Motor neuron (in vitro differentiated cells): ENCODE results near the gene PRKAR2B. TPM values are rescaled to one million over a fixed set of nuclear protein-coding genes. Genes with fewer than 3 reads are reported as not detected.
"Not testable (repeated sequence)": the region's sequence is repeated elsewhere in the genome, so short reads cannot be mapped to it uniquely, and the experiment has no call there.

Experiments used
- ATAC-seq, 8 experiments: fragments of 200-7000 bp; cut with Tn5 transposase; replicated peaks in 6 of 8; 2 replicates each; pipeline ENCODE4 v1.8.0; 2021; ENCODE audit warnings: mild to moderate bottlenecking in 8 of 8, moderate library complexity in 8 of 8
- H3K27ac ChIP-seq, 2 donors: fragments of 250-450 bp; sonication (Bioruptor Pico); 2 replicates each; pipeline ENCODE4 v1.9.0; 2021; ENCODE audit warnings: antibody characterized with exemption in 2 of 2, mild to moderate bottlenecking in 2 of 2, moderate library complexity in 1 of 2
- H3K4me1 ChIP-seq, 2 donors: fragments of 250-450 bp; sonication (Bioruptor Pico); replicated peaks in 1 of 2; 2 replicates each; pipeline ENCODE4 v1.6.1; 2021; ENCODE audit warnings: antibody characterized with exemption in 2 of 2, mild to moderate bottlenecking in 2 of 2, moderate library complexity in 1 of 2
- H3K4me3 ChIP-seq, 5 donors: fragments of 250-450 bp; sonication (Bioruptor Pico); 2 replicates each; pipeline ENCODE4 v1.9.0; 2021; ENCODE audit warnings: antibody characterized with exemption in 5 of 5, mild to moderate bottlenecking in 5 of 5, moderate library complexity in 4 of 5
- WGBS, 10 experiments: fragments of 450-650 bp; shearing (Covaris generic); methylation state at CpG; one replicate each; pipeline ENCODE4 v1.0.0; 2022; 5-methylcytosine and 5-hydroxymethylcytosine counted together
- in situ Hi-C, 9 experiments: fragments of 400-800 bp; cut with MboI; loops; one replicate each; pipeline ENCODE4 v1.15.0; 2021; ENCODE audit warnings: low sequenced_read_pairs in 9 of 9, low pct_unique_long_range_greater_than_20kb in 2 of 9; ENCODE audit not compliant: unreplicated experiment in 9 of 9
- total RNA-seq, 8 experiments: library from RNA; unstranded; fragments of 300-600 nt; gene quantifications; 2 replicates each; pipeline versions ENCODE4 v1.2.3 to v1.2.4, GENCODE V29; 2022

Gene PRKAR2B
- total RNA-seq, 8 experiments from 2014 or later = 17.7 to 43.8 (median 33.6) TPM

- Histone ChIP-seq H3K4me3 (no peak overlapping the region), H3K27ac (no peak overlapping the region), H3K4me1 (no peaks in the 10 kb centered on the region)
- ATAC-seq = no peak
- WGBS, 10 experiments = 75 to 100% (median 92%) methylated on average over 1 to 9 of the region's 11 CpGs
- in situ Hi-C loops = no loop called here
Observed at GRCh38 chr7:107079212-107079940, 34.9 kb downstream of the PRKAR2B start.

DNA sequence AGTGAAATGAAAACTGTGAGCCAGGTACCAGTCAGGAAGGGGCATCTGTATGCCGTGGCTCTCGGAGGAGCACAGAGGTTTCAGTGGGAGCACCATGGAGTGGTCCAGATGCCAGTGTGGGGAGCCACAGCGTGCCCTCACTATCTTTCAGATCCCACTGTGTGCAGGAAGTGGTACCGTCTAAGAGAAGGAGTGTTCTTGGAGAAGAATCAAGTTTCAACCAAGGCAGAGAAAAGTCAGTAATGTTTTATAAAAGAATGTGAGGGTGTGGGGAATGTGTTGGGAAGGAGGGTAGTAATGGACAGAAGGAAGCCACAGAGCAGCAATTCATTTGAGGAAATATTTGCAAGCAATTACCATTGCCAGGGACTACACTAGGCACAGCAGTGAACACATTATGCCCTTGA is 35.6 kb downstream of the PRKAR2B start:
- 60 to 100% (median 87%) methylated on average over 1 to 3 of the region's 4 CpGs; no CpG with 5 or more reads in 2 of the 10 experiments for WGBS, 10 experiments
- in situ Hi-C loops = no loop called here
- H3K4me1 ChIP-seq = no peaks in the 10 kb centered on the region
- H3K4me3 ChIP-seq = no peak overlapping the region
- peak in 6 of 8 experiments; percentile 31 to 94 (median 56) for ATAC-seq
- no peak overlapping the region for H3K27ac ChIP-seq

- WGBS, 10 experiments = 100% methylated on average over 1 to 2 of the region's 2 CpGs; no CpG with 5 or more reads in 3 of the 10 experiments
- Histone ChIP-seq H3K4me3 (no peak overlapping the region), H3K27ac (no peak overlapping the region), H3K4me1 (no peaks in the 10 kb centered on the region)
- ATAC-seq = peak in 1 of 8 experiments; percentile 24
- in situ Hi-C loops = no loop called here
Observed at GRCh38 chr7:107080533-107080932, 36.0 kb downstream of the PRKAR2B start.

DNA sequence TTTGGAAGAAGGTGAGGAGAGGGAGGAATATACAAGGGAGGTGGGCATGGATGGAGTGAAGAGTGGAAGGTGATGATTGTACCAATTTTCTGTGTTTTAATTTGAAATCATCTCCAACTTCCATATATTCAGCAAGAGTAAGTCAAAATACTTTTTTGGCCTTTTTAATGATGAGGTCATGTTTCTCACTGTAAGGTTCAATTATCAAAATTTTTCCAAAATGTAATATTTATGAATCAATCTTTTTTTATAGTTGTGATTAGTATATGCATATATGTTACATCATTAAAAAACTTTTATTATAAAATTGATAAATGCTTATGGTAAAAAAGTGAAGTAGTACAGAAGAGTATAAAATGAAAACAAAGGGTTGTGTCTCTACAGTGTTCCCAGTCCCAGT is 40.7 kb downstream of the PRKAR2B start:
- ATAC-seq = no peak
- in situ Hi-C loops = no loop called here

GRCh38 chr7:107089627-107090026 is 45.1 kb downstream of the PRKAR2B start:
- in situ Hi-C loops = no loop called here
- Histone ChIP-seq H3K4me3 (no peak overlapping the region), H3K4me1 (no peaks in the 10 kb centered on the region), H3K27ac (no peak overlapping the region)
- no peak for ATAC-seq

More for the DNA sequence above, 40.7 kb downstream of the PRKAR2B start:
- Histone ChIP-seq H3K27ac (no peak overlapping the region), H3K4me1 (no peaks in the 10 kb centered on the region), H3K4me3 (no peak overlapping the region)

GRCh38 chr7:107090457-107090856 is 46.0 kb downstream of the PRKAR2B start:
- H3K27ac ChIP-seq = no peak overlapping the region
- H3K4me3 ChIP-seq = no peak overlapping the region
- H3K4me1 ChIP-seq = no peaks in the 10 kb centered on the region
- peak in 2 of 8 experiments; percentile 50 to 54 for ATAC-seq
- WGBS, 10 experiments = 0 to 41% (median 20%) methylated on average over 1 to 2 of the region's 2 CpGs; no CpG with 5 or more reads in 4 of the 10 experiments
- in situ Hi-C loops = no loop called here

- in situ Hi-C loops = no loop called here
- H3K4me3 ChIP-seq = no peak overlapping the region
- WGBS, 10 experiments = 0 to 100% (median 80%) methylated on average over 1 to 2 of the region's 2 CpGs; no CpG with 5 or more reads in 1 of the 10 experiments
- H3K4me1 ChIP-seq = no peaks in the 10 kb centered on the region
- no peak overlapping the region for H3K27ac ChIP-seq
- ATAC-seq = peak in 3 of 8 experiments; percentile 14 to 39 (median 21)
Observed at GRCh38 chr7:107091306-107091705, 46.8 kb downstream of the PRKAR2B start.

- H3K27ac ChIP-seq, H3K4me3 ChIP-seq, H3K4me1 ChIP-seq, in situ Hi-C loops, ATAC-seq: not testable (repeated sequence)
- 100% methylated on average over 1 of the region's 5 CpGs; no CpG with 5 or more reads in 9 of the 10 experiments for WGBS, 10 experiments
Observed at GRCh38 chr7:107093671-107094070, 49.2 kb downstream of the PRKAR2B start.

DNA sequence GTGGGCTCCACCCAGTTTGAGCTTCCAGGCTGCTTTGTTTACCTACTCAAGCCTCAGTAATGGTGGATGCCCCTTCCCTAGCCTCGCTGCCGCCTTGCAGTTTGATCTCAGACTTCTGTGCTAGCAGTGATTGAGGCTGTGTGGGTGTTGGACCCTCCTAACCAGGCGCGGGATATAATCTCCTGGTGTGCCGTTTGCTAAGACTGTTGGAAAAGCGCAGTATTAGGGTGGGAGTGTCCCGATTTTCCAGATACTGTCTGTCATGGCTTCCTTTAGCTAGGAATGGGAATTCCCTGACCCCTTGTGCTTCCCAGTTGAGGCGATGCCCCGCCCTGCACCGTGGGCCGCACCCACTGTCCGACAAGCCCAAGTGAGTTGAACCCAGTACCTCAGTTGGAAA is 54.6 kb downstream of the PRKAR2B start:
- ATAC-seq, in situ Hi-C loops, H3K27ac ChIP-seq, H3K4me3 ChIP-seq, H3K4me1 ChIP-seq: not testable (repeated sequence)
- 36 to 100% (median 90%) methylated on average over 1 to 7 of the region's 12 CpGs; no CpG with 5 or more reads in 3 of the 10 experiments for WGBS, 10 experiments

- Histone ChIP-seq H3K4me1 (no peaks in the 10 kb centered on the region), H3K27ac (no peak overlapping the region), H3K4me3 (no peak overlapping the region)
- WGBS, 10 experiments = 0 to 100% (median 89%) methylated on average over 1 of the region's 1 CpG; no CpG with 5 or more reads in 1 of the 10 experiments
- ATAC-seq = no peak
- in situ Hi-C loops = no loop called here
Observed at GRCh38 chr7:107100824-107101223, 56.3 kb downstream of the PRKAR2B start.

- H3K4me3 ChIP-seq = no peak overlapping the region
- peak in 1 of 8 experiments; percentile 92 for ATAC-seq
- WGBS, 10 experiments = 63 to 100% (median 94%) methylated on average over 1 to 4 of the region's 4 CpGs; no CpG with 5 or more reads in 2 of the 10 experiments
- H3K27ac ChIP-seq = no peak overlapping the region
- in situ Hi-C loops = no loop called here
- no peaks in the 10 kb centered on the region for H3K4me1 ChIP-seq
Observed at GRCh38 chr7:107103369-107103768, 58.9 kb downstream of the PRKAR2B start.

- H3K4me1 ChIP-seq = no peaks in the 10 kb centered on the region
- H3K4me3 ChIP-seq = no peak overlapping the region
- no peak overlapping the region for H3K27ac ChIP-seq
- WGBS, 10 experiments = 10 to 100% (median 89%) methylated on average over 1 to 4 of the region's 4 CpGs
- in situ Hi-C loops = no loop called here
- ATAC-seq = no peak
Observed at GRCh38 chr7:107104801-107105200, 60.3 kb downstream of the PRKAR2B start.

- ATAC-seq = no peak
- H3K27ac ChIP-seq = no peak overlapping the region
- in situ Hi-C loops = no loop called here
- 27 to 100% (median 85%) methylated on average over 1 to 4 of the region's 4 CpGs for WGBS, 10 experiments
- H3K4me1 ChIP-seq = no peaks in the 10 kb centered on the region
- no peak overlapping the region for H3K4me3 ChIP-seq
Observed at GRCh38 chr7:107105591-107106245, 61.2 kb downstream of the PRKAR2B start.
